ENCODE measurements around the gene CALN1.
A peak's percentile ranks its signal among the peaks of the same experiment; 100 is the strongest.

CALN1 gene

GRCh38 chr7:72321637-72322036, 90.5 kb downstream of the CALN1 start:
- no peak for DNase-seq

- no peak for DNase-seq
Observed at GRCh38 chr7:72321081-72321480, 91.1 kb downstream of the CALN1 start.

GRCh38 chr7:72317341-72317740, 94.8 kb downstream of the CALN1 start:
- no peak for DNase-seq

GRCh38 chr7:72316148-72316547, 96.0 kb downstream of the CALN1 start:
- no peak for DNase-seq

- no peak for DNase-seq
Observed at GRCh38 chr7:72313906-72314305, 98.2 kb downstream of the CALN1 start.

- no peak for DNase-seq
Observed at GRCh38 chr7:72310301-72310700, 101.8 kb downstream of the CALN1 start.

GRCh38 chr7:72309476-72309875, 102.7 kb downstream of the CALN1 start:
- DNase-seq: no peak

GRCh38 chr7:72308986-72309385, 103.2 kb downstream of the CALN1 start:
- no peak for DNase-seq

- DNase-seq: no peak
Observed at GRCh38 chr7:72307566-72307965, 104.6 kb downstream of the CALN1 start.

- DNase-seq: no peak
Observed at GRCh38 chr7:72298912-72299311, 113.2 kb downstream of the CALN1 start.

GRCh38 chr7:72298091-72298490, 114.0 kb downstream of the CALN1 start:
- no peak for DNase-seq

- DNase-seq: no peak
Observed at GRCh38 chr7:72297636-72298035, 114.5 kb downstream of the CALN1 start.

- DNase-seq: peak; percentile 49
Observed at GRCh38 chr7:72292794-72293193, 119.3 kb downstream of the CALN1 start.

- DNase-seq: no peak
Observed at GRCh38 chr7:72292118-72292517, 120.0 kb downstream of the CALN1 start.

- peak; percentile 55 for DNase-seq
Observed at GRCh38 chr7:72286519-72286918, 125.6 kb downstream of the CALN1 start.

- DNase-seq: no peak
Observed at GRCh38 chr7:72283309-72283708, 128.8 kb downstream of the CALN1 start.

GRCh38 chr7:72281308-72281707, 130.8 kb downstream of the CALN1 start:
- DNase-seq: no peak

- DNase-seq: no peak
Observed at GRCh38 chr7:72279203-72279602, 132.9 kb downstream of the CALN1 start.

GRCh38 chr7:72278550-72278949, 133.6 kb downstream of the CALN1 start:
- no peak for DNase-seq

GRCh38 chr7:72275382-72276070, 136.6 kb downstream of the CALN1 start:
- DNase-seq: no peak

- DNase-seq: no peak
Observed at GRCh38 chr7:72272479-72272878, 139.7 kb downstream of the CALN1 start.

GRCh38 chr7:72268796-72269195, 143.3 kb downstream of the CALN1 start:
- peak; percentile 17 for DNase-seq

GRCh38 chr7:72268090-72268489, 144.0 kb downstream of the CALN1 start:
- no peak for DNase-seq

- no peak for DNase-seq
Observed at GRCh38 chr7:72267291-72267800, 144.8 kb downstream of the CALN1 start.

- DNase-seq: no peak
Observed at GRCh38 chr7:72266771-72267170, 145.4 kb downstream of the CALN1 start.

Data from hematopoietic multipotent progenitor cell treated with erythropoietin and hydrocortisone succinate and interleukin-3 and kit ligand, for 6 days (in vitro differentiated cells).